GM12801 (cell line): ENCODE data around the gene RNF138.

Source experiments
- TF ChIP-seq, protein P1 (sequence below): IDR thresholded peaks from one replicate; pipeline ENCODE4 v1.5.1; 2011; ENCODE audit warnings: control low read depth; ENCODE audit not compliant: insufficient read length; ENCODE audit errors: extremely low read depth

The RNF138 gene

DNA sequence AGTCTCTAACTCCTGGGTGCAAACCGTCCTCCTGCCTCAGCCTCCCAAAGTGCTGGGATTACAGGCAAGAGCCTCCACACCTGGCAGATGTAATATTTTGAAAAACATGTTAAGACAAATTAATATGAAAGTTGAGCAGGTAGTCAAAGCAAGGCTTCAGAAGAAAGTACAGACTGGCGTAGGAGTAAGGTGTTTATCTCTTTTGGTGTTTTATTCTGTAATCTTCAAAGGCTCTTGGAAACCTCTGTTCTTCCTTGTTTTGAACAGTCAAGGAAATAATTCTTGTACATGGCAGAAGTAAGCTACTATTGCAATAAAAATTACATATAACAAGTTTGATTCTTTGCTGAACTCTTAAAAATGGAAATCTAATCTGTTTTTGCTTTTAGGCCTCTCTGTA is 5.3 kb downstream of the RNF138 start:
- TF ChIP-seq, protein P1, sequence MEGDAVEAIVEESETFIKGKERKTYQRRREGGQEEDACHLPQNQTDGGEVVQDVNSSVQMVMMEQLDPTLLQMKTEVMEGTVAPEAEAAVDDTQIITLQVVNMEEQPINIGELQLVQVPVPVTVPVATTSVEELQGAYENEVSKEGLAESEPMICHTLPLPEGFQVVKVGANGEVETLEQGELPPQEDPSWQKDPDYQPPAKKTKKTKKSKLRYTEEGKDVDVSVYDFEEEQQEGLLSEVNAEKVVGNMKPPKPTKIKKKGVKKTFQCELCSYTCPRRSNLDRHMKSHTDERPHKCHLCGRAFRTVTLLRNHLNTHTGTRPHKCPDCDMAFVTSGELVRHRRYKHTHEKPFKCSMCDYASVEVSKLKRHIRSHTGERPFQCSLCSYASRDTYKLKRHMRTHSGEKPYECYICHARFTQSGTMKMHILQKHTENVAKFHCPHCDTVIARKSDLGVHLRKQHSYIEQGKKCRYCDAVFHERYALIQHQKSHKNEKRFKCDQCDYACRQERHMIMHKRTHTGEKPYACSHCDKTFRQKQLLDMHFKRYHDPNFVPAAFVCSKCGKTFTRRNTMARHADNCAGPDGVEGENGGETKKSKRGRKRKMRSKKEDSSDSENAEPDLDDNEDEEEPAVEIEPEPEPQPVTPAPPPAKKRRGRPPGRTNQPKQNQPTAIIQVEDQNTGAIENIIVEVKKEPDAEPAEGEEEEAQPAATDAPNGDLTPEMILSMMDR, result no peak

DNA sequence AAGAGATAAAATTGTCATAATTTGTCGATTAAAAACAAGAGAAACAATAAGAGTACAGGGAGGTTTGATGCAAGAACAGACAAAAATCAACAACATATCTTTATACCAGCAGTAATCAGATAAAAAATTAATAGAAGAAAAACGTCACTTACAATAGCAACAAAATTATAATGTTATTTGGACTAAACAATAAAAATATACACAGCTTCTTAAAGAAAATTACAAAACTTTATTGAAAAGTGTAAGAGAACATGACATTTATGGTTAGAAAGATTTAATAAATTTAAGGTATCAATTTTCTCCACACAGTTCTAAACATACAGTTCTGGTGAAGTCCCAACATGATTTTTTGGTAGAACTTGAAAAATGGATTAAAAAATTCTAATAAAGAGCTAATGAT is 12.8 kb downstream of the RNF138 start:
- TF ChIP-seq, protein P1, result no peak

DNA sequence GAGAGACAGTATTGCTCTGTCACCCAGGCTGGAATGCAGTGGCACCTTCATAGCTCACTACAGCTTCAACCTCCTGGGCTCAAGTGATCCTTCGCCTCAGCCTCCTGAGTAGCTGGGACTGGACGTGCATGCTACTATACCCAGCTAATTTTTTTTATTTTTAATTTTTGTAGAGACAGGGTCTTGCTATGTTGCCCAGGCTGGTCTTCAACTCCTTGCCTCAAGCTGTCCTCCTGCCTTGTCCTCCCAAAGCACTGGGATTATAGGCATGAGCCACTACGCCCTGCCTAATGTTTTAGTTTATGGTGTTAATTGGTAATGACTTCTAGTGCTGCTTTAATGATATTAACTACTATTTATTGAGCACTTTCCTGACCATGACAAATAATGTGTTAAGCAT is 18.3 kb downstream of the RNF138 start:
- TF ChIP-seq, protein P1, result no peak

DNA sequence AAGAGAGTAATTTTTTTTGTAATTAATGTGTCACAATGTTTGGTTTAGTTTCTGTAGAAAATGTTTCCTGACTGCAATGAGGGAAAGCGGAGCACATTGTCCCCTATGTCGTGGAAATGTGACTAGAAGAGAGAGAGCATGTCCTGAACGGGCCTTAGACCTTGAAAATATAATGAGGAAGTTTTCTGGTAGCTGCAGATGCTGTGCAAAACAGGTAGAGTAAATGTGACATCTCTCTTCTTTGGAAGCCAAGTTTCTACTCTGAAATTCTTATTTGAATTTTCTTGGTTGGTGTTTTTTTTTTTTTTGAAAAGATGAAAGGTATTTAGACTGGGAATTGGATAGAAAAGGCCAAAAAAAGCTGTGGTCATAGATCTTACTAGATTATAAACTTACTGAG is 20.0 kb downstream of the RNF138 start:
- TF ChIP-seq, protein P1, result no peak

DNA sequence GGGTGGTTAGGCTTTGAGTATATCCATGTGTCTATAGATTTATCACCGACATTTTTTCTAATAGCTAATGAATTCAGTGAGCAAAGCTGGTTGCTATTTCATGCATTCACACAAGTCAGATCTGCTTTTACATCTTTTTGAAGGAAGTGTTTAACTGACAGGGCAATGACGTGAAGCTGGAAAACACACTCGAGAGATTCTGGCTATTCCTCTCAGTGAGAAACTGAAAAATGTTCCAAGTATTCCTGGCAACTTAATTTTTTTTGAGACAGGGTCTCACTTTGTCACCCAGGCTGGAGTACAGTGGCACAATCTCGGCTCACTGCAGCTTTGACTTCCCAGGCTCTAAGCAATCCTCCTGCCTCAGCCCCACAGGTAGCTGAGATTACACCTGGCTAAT is 21.2 kb downstream of the RNF138 start:
- TF ChIP-seq, protein P1, result no peak

DNA sequence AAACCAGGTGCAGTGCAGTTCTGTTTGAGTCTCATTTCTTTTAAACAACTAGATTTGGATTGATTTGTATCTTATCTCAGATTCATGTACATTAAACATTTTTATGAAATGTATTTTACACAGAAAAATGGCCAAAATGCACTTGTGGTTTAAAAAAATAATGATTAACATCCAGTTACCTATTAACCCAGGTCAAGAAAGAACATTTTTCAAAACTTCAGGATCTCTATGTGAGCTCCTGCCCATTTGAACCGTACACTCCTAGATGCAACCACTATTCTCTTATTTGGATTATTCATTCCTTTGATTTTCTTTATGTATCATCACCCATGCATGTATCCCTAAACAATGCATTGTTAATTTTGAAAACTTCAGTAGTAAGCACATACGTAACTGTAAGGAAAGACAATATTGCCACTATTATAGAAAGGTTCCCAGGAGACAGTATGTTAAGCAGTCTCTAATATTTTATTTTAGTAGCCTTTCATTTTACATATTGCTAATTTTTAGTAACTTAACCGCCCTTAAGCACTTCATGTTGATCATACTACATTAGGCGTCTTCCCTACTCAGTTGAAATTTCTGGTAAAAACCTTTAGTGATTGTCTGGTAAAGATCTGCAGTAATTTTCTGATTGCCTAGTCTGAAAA is 22.7 kb downstream of the RNF138 start:
- TF ChIP-seq, protein P1, result no peak

DNA sequence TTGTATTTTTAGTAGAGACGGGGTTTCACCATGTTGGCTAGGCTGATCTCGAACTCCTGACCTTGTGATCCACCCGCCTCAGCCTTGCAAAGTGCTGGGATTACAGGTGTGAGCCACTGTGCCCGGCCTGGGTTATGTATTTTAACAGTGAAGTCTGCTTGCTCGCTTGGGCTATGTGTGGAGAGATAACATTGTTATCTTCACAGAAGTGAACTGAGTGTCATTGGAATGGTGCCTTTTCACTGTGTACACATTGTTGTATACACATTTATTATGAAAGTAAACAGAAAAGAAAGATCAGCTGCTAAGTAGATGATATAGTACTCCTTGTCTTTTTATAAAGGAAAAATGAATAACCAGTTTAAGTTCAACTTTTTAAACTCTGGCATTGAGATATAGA is 30.4 kb downstream of the RNF138 start:
- TF ChIP-seq, protein P1, result no peak

DNA sequence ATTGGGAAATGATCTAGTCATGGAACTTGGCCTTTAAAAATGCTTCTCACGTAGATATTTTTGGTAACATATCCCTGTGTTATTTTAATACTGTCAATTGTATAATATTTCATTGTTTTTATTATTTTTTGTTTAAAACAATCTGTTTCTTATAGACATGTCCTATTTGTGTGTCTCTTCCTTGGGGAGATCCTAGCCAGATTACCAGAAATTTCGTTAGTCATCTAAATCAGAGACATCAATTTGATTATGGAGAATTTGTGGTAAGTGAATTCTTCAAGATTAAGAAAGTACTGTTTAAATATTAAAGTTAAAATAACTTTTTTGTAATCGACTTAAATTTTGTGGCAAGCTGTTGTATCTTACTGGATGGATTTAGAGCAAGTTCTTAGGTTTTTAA is 34.9 kb downstream of the RNF138 start:
- TF ChIP-seq, protein P1, result no peak
